Hematopoietic multipotent progenitor cell treated with erythropoietin and hydrocortisone succinate and interleukin-3 and kit ligand, for 17 days (in vitro differentiated cells): ENCODE results near the gene TBC1D2.

Source experiments
- DNase-seq: peaks from one replicate; pipeline ENCODE4 v3.0.0-alpha.2; 2015; ENCODE audit warnings: low spot score

The TBC1D2 gene

DNA sequence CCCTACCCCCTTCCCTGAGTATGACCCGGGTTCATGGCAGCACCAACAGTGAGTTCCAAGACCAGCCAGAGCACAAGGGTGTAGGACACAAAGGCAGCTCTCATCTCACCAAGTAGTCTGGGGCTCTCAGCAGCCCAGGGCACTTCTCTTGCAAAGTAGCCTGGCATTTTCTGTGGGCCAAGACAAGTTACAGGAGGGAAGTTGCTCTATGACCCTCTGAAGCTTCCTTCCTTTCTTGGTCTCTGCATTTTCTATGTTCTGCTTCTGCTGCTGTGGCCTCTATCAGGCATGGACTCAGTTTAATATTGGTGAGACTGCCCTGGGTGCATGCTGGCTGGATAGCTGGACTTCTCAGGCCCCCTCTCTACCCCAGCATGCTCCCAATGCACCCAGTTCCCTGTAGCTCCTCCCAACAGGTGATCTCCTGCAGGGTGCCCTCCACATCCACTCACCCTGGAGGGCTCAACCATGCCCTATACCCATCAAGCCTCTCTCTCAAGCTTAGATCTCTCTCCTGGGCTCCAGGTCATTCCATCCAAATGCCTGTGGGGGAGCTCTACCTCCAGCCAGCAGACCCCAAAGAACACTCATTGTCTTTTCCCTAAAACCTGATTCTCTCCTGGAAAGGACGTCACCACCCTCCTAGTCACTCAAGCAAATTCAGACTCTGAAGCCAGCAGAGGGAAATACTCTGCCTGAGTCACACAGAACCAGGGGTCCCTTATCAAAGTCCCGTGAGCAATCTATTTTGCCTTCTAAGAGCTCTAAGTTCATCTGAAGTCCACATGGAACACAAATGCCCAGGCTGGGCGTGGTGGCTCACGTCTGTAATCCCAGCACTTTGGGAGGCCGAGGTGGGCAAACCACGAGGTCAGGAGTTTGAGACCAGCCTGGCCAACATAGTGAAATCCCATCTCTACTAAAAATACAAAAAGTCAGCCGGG is 13.8 kb downstream of the TBC1D2 start:
- DNase-seq = no peak

DNA sequence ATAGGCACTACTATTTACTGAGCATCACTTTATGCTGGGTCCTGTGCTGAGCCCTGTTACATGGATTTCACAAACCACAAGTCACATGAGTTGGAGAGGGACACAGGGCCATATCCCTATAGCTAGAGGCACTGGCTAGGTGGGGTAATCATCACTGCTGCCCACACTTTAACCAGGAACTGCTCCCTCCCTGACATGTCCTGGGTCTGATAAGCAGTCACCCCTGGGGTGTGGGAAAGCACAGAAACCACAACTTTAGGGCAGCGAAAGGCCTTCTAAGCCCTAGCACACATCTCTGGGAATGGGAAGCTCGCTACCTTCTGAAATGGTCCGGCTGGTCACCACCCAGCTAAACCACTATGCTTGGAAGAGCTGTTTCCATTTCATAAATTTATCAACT is 15.0 kb downstream of the TBC1D2 start:
- no peak for DNase-seq

DNA sequence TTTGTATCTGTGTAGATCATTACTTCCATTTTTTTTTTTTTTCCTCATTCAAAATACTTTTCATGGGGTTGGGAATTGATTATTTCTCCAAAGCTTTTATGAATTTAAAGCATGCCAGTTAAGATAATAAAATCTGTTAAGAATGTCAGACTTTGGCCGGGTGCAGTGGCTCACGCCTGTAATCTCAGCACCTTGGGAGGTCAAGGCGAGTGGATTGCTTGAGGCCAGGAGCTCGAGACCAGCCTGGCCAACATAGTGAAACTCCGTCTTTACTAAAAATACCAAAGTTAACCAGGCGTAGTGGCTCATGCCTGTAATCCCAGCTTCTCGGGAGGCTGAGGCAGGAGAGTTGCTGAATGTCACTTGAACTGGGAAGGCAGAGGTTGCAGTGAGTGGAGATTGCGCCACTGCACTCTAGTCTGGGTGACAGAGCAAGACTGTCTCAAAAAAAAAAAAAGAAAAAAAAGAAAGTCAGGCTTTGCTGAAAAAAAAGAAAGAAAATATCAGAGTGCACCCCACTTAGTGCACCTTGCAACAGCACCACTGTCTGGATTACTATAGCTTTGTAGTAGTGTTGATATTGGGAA is 18.5 kb downstream of the TBC1D2 start:
- no peak for DNase-seq

DNA sequence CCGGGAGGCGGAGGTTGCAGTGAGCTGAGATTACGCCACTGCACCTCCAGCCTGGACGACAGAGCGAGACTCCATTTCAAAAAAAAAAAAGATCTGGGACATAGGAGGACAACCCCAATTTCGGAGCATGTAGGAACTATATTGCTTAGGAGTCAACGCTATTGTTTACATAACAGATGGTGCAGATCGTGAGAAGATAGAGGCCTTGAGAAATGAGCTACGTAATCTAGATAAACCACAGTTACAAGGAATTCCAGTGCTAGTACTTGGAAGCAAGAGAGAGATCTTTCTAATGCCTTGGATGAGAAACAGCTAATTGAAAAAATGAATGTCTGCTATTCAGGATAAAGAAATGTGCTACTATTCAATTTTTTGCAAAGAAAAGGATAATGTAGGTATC is 20.3 kb downstream of the TBC1D2 start:
- no peak for DNase-seq

DNA sequence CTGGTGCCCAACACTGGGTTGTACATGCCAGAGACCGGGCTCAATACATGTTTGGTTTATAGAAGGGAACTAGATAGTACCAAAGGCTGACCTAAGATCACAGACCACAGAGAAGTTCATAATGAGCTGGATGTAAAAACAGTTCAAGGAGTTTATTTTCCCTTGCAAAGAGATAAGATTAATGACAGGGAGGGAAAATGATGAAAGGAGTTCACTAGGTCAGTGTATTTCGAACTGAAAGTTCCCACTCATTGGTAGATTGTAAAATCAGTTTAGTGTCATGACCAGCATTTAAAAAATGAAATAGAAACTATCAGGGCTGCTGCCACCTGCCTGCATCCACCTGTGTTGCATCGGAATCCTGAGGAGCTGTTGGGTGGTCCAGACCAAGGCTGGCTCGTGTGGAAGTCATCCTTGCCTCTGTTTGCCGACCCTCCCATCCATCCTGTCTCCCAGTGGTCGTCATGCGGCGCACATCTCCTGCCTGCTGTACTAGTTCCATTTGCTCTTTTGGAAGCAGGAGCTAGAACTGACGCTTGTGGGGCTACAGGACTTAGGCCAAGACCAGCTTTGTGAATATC is 21.1 kb downstream of the TBC1D2 start:
- no peak for DNase-seq

DNA sequence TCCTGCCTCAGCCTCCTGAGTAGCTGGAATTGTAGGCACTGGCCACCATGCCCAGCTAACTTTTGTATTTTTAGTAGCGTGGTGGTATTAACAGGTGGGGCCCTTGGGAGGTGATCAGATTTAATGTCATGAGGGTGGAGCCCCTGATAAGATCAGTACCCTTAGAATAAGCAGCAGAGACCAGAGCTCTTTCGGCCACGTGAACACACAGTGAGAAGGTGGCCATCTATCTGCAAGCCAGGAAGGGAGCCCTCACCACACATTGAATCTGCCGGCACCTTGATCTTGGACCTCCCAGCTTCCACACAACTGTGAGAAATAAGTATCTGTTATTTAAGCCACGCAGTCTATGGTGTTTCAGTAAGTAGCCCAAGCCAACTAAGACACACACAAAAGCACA is 22.5 kb downstream of the TBC1D2 start:
- no peak for DNase-seq

DNA sequence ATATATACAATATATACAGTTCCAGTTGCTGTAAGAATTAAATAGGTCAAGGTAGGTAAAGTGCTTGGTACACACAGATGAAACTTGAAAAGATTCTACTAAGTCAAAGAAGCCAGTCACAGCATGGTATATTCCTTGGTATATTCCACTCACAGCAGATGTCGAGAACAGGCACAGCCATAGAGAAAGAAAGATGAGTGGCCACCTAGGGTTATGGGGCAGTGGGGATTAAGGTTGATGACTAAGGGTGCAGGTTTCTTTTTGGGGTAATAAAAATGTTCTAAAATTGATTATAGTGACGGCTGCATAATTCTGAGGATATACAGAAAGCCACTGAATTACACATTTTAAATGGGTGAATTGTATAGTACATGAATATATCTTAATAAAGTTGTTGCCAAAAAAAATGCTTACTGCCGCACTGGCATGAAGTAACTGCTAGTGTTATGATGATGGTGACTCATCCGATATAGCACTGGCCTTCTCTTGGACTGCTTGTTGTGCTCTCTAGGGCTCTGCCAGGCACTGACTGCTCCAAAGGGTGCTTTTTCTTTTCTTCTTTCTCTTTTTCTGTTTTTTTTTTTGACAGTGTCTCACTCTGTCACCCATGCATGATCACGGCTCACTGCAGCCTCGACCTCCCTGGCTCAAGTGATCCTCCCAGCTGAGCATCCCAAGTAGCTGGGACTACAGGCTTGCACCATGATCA is 23.5 kb downstream of the TBC1D2 start:
- DNase-seq = no peak

DNA sequence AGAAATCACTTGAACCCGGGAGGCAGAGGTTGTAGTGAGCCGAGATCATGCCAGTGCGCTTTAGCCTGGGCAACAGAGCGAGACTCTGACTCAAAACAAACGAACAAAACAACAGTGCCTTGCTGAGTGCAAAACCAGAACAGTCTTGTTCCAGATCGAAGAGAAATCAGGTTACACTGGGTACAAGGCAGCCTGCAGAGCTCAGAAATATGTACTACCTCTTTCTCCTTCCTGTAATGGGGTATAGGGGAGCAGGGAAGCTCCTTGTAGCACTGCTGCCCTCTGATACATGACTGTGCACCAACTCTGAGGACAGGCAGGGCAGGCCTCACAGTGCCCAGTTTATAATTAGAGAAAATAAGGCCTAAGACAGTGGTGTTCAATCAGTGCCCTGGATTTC is 24.7 kb downstream of the TBC1D2 start:
- no peak for DNase-seq

DNA sequence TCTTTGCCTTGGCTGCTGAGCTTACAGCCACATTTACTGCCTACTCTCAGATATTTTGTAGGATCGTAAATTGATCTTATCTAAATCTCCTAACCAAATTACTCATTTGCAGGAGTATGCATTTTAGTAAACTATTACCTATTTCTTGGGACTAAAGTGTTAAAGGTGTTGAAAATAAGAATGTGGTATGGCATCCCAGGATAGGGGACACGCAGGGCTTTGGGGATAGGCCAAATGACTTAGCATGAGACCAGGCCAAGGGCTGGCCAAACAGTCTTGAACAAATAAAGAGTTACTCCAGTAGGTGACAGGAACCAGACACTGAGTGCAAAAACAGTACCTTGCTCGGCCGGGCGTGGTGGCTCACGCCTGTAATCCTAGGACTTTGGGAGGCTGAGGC is 25.1 kb downstream of the TBC1D2 start:
- DNase-seq = no peak

DNA sequence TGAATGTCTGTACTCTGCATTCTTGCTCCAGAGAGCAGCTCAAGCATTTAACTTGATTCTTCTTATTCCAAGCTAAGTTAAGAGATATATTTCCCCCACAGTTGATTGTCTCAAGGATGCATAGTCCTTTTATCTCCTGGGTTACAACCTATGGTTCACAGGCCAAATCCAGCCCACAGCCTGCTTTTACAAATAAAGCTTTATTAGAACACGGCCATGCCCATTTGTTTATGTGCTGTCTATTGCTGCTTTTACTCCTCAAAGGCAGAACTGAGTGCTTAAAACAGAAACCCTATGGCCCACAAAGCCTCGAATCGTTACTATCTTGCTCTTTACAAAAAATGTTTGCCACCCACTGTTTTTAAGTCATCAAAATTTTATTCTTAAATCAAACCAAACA is 25.8 kb downstream of the TBC1D2 start:
- DNase-seq = no peak

DNA sequence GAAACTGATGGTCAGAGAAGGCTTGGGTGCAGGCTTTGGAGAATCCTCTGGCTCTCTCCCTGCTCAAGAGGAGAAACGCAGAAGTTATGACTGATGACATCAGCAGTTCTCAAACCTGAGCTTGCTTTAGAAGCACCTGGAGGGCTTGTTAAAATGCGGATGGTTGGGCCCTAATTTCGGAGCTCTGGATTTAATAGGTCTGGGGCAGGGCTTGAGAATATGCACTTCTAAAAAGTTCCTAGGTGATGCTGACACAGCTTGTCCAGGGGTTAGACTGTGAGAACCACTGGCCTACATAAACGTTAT is 26.4 kb downstream of the TBC1D2 start:
- no peak for DNase-seq

DNA sequence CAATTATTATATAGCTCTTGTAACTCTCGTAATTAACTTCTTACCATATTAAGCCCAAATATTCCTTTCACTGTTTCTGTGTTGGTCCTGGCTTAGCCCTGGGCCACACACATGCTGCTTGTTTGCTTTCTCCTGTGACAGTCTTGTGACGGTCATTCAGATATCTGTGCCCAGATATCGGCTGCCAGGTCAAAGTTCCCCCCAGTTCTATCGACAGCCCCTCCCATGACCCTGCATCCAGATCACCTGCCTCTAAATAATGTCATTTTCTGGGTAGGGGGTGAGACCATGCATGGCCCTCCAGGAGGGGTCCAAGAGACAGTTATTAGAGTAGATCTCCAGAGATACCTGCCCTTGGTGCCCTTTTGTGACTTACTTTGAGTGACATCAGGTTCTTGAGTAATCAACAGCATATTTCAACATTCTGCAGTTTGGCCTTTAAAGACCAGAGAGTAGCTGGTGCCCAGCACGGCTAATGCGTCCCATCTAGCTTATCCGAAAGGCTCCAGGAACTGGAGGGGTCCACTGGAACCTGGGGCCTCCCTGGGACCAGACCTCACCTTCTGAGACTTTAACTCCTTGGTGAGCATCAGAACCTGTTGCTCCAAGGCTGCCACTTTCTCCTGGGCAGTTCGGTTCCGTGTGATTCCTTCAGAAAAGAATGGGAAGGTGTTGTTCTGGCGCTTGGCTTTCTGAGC is 26.9 kb downstream of the TBC1D2 start:
- no peak for DNase-seq

DNA sequence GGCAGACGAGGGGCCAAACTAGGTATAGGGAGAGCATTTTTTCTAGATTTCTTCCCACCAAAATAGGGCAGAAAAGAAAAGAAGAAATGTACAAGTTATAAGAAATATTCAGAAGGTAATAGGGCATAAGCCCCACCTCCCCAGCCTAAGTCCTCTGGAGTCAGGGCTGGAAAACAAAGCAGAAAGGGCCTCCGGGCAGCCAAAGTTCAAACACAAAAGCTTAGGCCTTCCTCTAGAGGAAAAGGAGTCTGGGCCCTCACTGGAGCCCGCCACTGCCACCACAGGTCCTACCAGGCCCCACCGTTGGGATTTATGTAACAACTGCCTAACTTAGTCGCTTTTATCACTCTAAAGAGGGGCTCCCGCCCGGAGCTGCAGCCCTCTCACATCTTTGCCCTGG is 27.6 kb downstream of the TBC1D2 start:
- no peak for DNase-seq

DNA sequence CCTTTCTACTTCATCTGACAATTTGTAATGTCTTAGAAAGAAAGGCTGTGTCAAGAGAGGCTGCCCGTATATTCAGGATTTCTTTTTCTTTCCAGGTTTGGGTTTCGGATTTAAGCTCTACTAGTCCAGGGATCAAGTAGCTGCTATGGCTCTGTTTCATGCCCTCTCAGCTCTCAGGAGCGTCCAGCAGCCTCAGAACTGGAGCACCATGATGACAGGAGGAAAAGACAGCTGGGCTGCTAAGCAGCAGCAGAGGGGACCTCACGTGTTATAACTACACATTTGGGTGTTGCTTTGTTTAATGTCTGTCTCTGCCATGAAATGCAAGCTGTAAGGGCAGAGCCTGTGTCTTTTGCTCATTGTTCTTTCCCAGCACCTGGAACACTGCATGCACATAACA is 28.5 kb downstream of the TBC1D2 start:
- DNase-seq = no peak

DNA sequence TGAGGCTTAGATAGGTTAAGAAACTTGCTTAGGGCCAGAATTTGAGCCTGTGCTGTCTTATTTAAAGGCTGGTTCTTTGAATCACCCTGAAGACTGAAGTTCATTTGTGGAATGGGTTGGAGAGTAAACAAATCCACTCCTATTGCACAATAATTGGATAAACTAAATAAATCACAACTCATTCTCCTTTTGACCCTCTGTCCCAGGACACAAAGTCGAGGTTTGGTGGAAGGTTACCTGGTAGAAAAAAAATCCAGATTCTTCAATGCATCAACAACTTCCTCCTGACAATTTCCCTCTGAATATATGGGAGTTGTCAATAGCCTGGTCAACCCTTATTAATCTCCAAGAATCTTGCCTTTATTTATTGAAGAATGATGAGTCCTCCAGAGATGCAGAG is 28.9 kb downstream of the TBC1D2 start:
- no peak for DNase-seq

DNA sequence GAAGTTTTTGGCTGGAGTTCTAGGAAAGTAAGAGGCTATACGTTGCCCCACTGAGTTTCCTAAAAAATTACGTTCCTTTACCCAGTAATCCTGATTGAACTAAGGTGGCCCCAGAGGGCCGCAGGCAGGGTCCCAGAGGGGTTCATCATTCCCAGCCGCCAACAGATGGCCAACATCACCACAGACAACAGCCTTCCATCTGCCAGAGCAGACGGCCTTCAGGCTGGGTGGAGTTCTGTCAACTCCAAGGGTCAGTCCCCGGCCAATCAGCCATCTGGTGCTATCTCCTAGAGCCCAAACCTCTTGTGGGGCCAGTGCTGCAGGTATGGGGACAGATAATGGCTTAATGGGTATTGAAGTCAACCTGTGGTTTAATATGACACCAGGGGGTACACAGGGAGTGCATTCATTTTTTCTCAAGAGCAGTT is 30.4 kb downstream of the TBC1D2 start:
- no peak for DNase-seq

DNA sequence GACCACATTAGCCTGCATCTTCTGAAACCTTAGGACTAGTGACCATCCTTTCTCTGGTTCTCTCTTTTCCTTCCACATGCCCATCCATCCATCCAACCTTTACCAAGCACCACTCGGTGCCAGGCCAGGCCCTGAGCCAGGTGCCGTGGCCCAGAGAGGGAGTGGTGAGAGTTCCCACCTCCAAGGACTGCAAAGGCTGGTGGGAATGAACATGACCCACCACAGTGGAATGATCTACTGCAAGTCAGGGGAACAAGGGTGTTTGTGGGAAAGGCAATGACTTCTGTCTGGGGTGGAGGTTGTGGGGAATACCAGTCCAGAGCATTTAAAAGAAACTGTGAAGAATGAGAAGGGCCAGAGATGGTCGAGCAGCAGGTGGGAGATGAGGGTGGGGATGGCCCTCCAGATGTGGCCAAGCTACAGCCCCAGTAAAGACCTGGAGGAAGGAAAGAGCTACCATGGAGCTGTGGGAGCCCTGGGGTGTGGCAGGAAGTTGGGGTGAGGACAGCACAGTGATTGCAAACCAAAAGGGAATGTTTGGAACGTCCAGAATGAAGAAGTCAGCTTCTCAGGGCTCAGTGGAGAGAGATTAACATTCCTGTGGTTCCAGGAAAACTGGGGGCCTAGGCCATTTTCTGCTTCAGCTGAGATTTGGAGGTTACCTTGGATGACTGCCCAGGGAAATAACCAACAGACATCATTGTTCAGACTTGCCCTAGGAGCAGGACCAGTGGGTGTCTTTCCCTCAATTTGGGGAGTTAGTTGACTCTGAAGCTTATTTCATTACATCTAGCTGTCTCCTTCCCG is 32.4 kb downstream of the TBC1D2 start:
- no peak for DNase-seq

DNA sequence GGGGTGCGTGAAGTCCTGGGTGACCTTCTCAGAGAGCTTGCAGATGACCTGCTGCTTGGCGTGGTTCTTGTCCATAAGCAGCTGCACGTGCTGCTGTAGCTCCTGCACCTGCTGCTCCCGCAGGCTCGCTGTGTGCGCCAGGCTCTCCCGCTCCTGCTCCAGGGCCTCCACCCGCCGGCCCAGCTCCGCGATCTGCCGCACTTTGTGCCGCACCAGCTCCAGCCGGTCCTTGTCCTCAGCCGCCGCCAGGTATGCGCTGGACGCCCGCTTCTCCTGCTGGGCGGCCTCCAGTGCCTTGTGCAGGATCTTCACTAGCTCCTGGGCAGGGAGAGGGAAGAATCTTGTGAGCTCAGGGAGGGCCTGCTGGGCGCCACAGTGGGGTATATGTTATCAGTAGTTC is 34.5 kb downstream of the TBC1D2 start:
- DNase-seq = no peak

DNA sequence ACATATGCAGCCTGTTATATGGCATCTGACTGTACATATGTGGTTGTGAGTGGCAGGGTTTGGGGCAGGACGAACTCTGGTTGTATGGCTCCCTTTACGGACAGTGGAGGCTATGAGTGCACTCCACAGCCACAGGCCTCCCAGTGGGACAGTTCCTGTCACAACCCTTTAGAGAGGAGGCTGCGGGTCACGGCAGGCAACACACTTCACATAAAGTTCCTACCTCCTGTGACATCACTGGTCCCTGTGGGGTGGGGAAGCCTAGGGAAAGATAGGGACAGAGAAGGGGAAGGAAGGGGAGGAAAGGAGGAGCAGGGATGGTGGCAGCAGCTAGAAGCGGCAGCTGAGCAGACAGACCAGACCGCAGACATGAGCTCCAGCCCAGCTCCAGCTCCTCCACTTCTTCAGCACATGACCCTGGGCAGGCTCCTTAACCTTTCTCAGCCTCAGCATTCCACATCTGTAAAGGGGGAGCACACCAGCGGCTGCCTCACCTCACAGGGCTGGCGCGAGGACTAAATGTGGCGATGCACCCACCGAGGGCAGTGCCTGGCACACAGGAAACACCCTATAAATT is 35.6 kb downstream of the TBC1D2 start:
- DNase-seq = no peak

DNA sequence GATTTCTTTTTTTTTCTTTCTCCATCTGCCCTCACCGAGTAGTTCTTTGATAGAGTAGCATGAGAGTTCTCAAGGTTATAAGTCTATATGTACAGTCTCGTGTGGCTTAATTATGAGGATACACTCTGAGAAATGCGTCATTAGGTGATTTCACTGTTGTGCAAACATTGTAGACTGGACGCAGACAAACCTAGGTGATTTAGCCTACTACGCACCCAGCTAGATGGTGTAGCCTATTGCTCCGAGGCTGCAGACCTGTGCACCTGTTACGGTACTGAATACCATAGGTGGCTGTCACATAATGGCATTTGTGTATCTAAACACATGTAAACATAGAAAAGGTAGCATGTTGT is 36.1 kb downstream of the TBC1D2 start:
- DNase-seq = no peak
